Adrenal gland (tissue), 5 donors: ENCODE measurements around the gene CYLC2.

Experiments
- POLR2A ChIP-seq, 2 donors: fragments of 450-650 bp; IDR thresholded peaks; one replicate each; pipeline ENCODE4 v1.6.1; 2017; ENCODE audit warnings: antibody characterized with exemption in 2 of 2, mild to moderate bottlenecking in 2 of 2, moderate library complexity in 1 of 2
- TF ChIP-seq, protein P1 (sequence below), 6 experiments: fragments of 450-650 bp in 4 of 6; fragments of 200-600 bp in 2 of 6; sonication (generic) in 1 of 6; IDR thresholded peaks; 1 replicate in 5 of 6; 2 replicates in 1 of 6; pipeline versions ENCODE4 v1.5.1 to v1.8.0; 2016 to 2021; ENCODE audit warnings: antibody characterized with exemption in 6 of 6, mild to moderate bottlenecking in 2 of 6, moderate library complexity in 1 of 6
- donor health status: DM: no; HTN: no; CAD: no.

DNA sequence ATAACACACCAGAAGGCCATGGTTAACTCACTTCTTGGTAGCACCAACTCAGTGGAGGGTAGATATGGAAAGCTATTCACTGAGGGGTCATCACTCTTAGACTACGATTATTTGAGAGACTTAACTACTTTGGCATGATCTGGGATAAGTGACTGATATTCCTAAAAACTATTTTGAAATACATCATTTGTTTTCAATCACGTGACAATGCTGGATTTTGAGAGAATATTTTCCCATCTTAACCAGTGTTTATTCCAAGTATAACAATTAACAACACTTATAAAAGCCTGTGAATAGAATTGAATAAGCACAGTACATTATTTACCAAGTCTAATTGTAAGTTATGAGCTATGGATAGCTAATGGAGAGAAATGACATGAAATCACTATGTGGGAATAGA is 22.4 kb upstream of the CYLC2 start:
- TF ChIP-seq, protein P1, sequence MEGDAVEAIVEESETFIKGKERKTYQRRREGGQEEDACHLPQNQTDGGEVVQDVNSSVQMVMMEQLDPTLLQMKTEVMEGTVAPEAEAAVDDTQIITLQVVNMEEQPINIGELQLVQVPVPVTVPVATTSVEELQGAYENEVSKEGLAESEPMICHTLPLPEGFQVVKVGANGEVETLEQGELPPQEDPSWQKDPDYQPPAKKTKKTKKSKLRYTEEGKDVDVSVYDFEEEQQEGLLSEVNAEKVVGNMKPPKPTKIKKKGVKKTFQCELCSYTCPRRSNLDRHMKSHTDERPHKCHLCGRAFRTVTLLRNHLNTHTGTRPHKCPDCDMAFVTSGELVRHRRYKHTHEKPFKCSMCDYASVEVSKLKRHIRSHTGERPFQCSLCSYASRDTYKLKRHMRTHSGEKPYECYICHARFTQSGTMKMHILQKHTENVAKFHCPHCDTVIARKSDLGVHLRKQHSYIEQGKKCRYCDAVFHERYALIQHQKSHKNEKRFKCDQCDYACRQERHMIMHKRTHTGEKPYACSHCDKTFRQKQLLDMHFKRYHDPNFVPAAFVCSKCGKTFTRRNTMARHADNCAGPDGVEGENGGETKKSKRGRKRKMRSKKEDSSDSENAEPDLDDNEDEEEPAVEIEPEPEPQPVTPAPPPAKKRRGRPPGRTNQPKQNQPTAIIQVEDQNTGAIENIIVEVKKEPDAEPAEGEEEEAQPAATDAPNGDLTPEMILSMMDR (IDR thresholded peaks at IDR 0.05), result no peak
- TF ChIP-seq POLR2A (IDR thresholded peaks at IDR 0.05), result no peak
